PC-3 (cell line): ENCODE data around the gene CACNA1C.

Source experiments
- CTCF ChIP-seq: fragments of 300-600 bp; sonication (generic); conservative IDR thresholded peaks from 2 replicates; pipeline ENCODE4 v1.5.1; 2017; ENCODE audit warnings: antibody characterized with exemption, low read depth, mild to moderate bottlenecking, low read length
- EZH2 ChIP-seq: fragments of 300-600 bp; sonication (generic); IDR thresholded peaks from one replicate; pipeline ENCODE4 v1.6.1; 2017; ENCODE audit warnings: antibody characterized with exemption, mild to moderate bottlenecking, low read length; ENCODE audit not compliant: unreplicated experiment
- EZH2phosphoT487 ChIP-seq: fragments of 300-600 bp; sonication (generic); IDR thresholded peaks from 2 replicates; pipeline ENCODE4 v1.6.1; 2018; ENCODE audit warnings: mild to moderate bottlenecking, antibody characterized with exemption, low read length, borderline replicate concordance

DNA sequence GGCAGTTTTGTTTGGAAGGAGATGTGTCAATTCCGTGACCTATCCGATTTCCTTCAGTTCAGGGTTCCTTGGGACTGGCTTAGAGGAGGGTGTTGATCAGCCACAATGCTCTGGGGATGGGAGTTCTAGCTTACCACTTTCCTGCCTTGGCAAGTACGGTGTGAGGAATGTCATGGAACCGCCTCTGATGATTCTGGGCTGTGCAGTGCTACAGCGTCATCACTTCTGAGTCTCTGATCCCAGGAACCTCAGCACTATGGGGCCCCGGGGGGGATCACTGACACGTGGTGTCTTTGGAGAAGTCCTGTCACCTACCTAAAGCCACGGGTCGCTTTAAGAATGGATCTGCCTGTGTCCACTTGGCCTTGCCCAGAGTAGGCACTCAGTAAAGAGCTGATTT is 470.5 kb downstream of the CACNA1C start:
- TF ChIP-seq CTCF (no peak), EZH2 (no peak), EZH2phosphoT487 (no peak)
